DOHH2 (cell line): ENCODE measurements around the gene PTEN.

Experiments used
- H3F3A ChIP-seq: fragments of 200-600 bp; sonication (generic), shearing (Covaris generic); 2 replicates; pipeline ENCODE4 v1.6.0; 2016; ENCODE audit warnings: antibody characterized with exemption, mild to moderate bottlenecking; ENCODE audit not compliant: control insufficient read depth, insufficient read depth
- H3K27ac ChIP-seq: fragments of 200-600 bp; sonication (generic); 2 replicates; pipeline ENCODE4 v1.5.1; 2014; ENCODE audit warnings: low read depth, mild to moderate bottlenecking, low read length, moderate library complexity
- H3K27me3 ChIP-seq: fragments of 200-600 bp; sonication (generic); 2 replicates; pipeline ENCODE4 v1.6.1; 2014; ENCODE audit warnings: mild to moderate bottlenecking, low read length, mixed read lengths; ENCODE audit not compliant: control insufficient read depth
- H3K36me3 ChIP-seq: fragments of 200-600 bp; sonication (generic); 2 replicates; pipeline ENCODE4 v1.6.1; 2014; ENCODE audit warnings: mild to moderate bottlenecking, low read length, moderate library complexity, mixed read lengths; ENCODE audit not compliant: control insufficient read depth
- H3K4me1 ChIP-seq: fragments of 200-600 bp; sonication (generic); 2 replicates; pipeline ENCODE4 v1.6.1; 2014; ENCODE audit warnings: mild to moderate bottlenecking, low read length, mixed read lengths; ENCODE audit not compliant: control insufficient read depth
- H3K4me2 ChIP-seq: fragments of 200-600 bp; sonication (generic); 2 replicates; pipeline ENCODE4 v1.6.0; 2014; ENCODE audit warnings: mild to moderate bottlenecking, low read length, moderate library complexity
- H3K4me3 ChIP-seq: fragments of 200-600 bp; sonication (generic); 2 replicates; pipeline ENCODE4 v1.5.1; 2014; ENCODE audit warnings: mild to moderate bottlenecking, low read length, mixed read lengths
- H3K79me2 ChIP-seq: fragments of 200-600 bp; sonication (generic); 2 replicates; pipeline ENCODE4 v1.6.1; 2014; ENCODE audit warnings: mild to moderate bottlenecking, low read length, mixed read lengths; ENCODE audit not compliant: control insufficient read depth
- H3K9me2 ChIP-seq: fragments of 200-600 bp; sonication (generic); replicated peaks from 2 replicates; pipeline ENCODE4 v1.6.1; 2014; ENCODE audit warnings: mild to moderate bottlenecking, low read length, mixed read lengths; ENCODE audit not compliant: control insufficient read depth
- H3K9me3 ChIP-seq: fragments of 200-600 bp; sonication (generic); 2 replicates; pipeline ENCODE4 v1.6.1; 2014; ENCODE audit warnings: antibody characterized with exemption, low read length, mixed read lengths; ENCODE audit not compliant: control insufficient read depth, insufficient read depth
- H4K20me1 ChIP-seq: fragments of 200-600 bp; sonication (generic); 2 replicates; pipeline ENCODE4 v1.6.0; 2014; ENCODE audit warnings: low read depth, mild to moderate bottlenecking, antibody characterized with exemption, low read length, moderate library complexity; ENCODE audit not compliant: control insufficient read depth, insufficient read depth
- CTCF ChIP-seq: fragments of 200-600 bp; sonication (generic); IDR thresholded peaks from one replicate; pipeline ENCODE4 v1.5.1; 2014; ENCODE audit warnings: antibody characterized with exemption, mild to moderate bottlenecking, low read depth, low read length; ENCODE audit not compliant: poor library complexity, severe bottlenecking
- EZH2phosphoT487 ChIP-seq: fragments of 200-600 bp; sonication (generic); IDR thresholded peaks from 2 replicates; pipeline ENCODE4 v1.6.1; 2017; ENCODE audit warnings: borderline replicate concordance, mild to moderate bottlenecking, antibody characterized with exemption, low read length, moderate library complexity, mixed read lengths

Gene PTEN

GRCh38 chr10:88008866-88009470, 145.5 kb downstream of the PTEN start:
- Histone ChIP-seq H3K36me3 (no peaks in the 10 kb centered on the region), H3K4me2 (no peak overlapping the region), H3K27ac (no peak overlapping the region), H3K27me3 (no peaks in the 10 kb centered on the region), H3K4me1 (peaks cover 8% of the 10 kb centered on the region), H3F3A (no peaks in the 10 kb centered on the region), H3K79me2 (no peaks in the 10 kb centered on the region), H3K4me3 (no peak overlapping the region), H3K9me3 (peaks cover 3% of the 10 kb centered on the region; the same call in 1 of the 2 replicates), H4K20me1 (no peaks in the 10 kb centered on the region), H3K9me2 (no peaks in the 10 kb centered on the region)
- TF ChIP-seq CTCF, result no peak
- TF ChIP-seq EZH2phosphoT487, result no peak

GRCh38 chr10:88012641-88013040, 149.2 kb downstream of the PTEN start:
- H3K27me3 ChIP-seq, result no peaks in the 10 kb centered on the region
- H3K36me3 ChIP-seq, result no peaks in the 10 kb centered on the region
- peaks cover 8% of the 10 kb centered on the region for H3K4me1 ChIP-seq
- no peak overlapping the region for H3K4me2 ChIP-seq
- no peaks in the 10 kb centered on the region for H3F3A ChIP-seq
- no peaks in the 10 kb centered on the region for H3K79me2 ChIP-seq
- H3K4me3 ChIP-seq, result no peak overlapping the region
- H3K27ac ChIP-seq, result no peak overlapping the region
- H4K20me1 ChIP-seq, result no peaks in the 10 kb centered on the region
- H3K9me2 ChIP-seq, result no peaks in the 10 kb centered on the region
- TF ChIP-seq EZH2phosphoT487, result no peak
- TF ChIP-seq CTCF, result no peak
- H3K9me3 ChIP-seq, result peaks cover 3% of the 10 kb centered on the region; the same call in 1 of the 2 replicates

GRCh38 chr10:88017781-88018180, 154.4 kb downstream of the PTEN start:
- H3K4me3 ChIP-seq, result no peak overlapping the region
- H3K79me2 ChIP-seq, result no peaks in the 10 kb centered on the region
- no peaks in the 10 kb centered on the region for H3F3A ChIP-seq
- no peaks in the 10 kb centered on the region for H3K36me3 ChIP-seq
- H3K4me2 ChIP-seq, result no peak overlapping the region
- no peaks in the 10 kb centered on the region for H4K20me1 ChIP-seq
- no peaks in the 10 kb centered on the region for H3K27me3 ChIP-seq
- H3K9me3 ChIP-seq, result no peaks in the 10 kb centered on the region
- H3K4me1 ChIP-seq, result peaks cover 2% of the 10 kb centered on the region
- H3K27ac ChIP-seq, result no peak overlapping the region
- H3K9me2 ChIP-seq, result no peaks in the 10 kb centered on the region; the same call in 1 of the 2 replicates
- TF ChIP-seq CTCF, result no peak
- TF ChIP-seq EZH2phosphoT487, result no peak
